Stimulated activated CD8-positive, alpha-beta memory T cell treated with anti-CD3 and anti-CD28 coated beads, Interleukin-15, amount 100 ng/mL, for 48 hours (primary cell): Measurements from ENCODE around the gene RAB1B.
"Not testable (repeated sequence)": the region's sequence is repeated elsewhere in the genome, so short reads cannot be mapped to it uniquely, and the experiment has no call there.

Source experiments
- DNase-seq, 2 donors: peaks; one replicate each; pipeline ENCODE4 v3.0.0-alpha.2; 2020; ENCODE audit warnings: low read depth in 2 of 2

The RAB1B gene

DNA sequence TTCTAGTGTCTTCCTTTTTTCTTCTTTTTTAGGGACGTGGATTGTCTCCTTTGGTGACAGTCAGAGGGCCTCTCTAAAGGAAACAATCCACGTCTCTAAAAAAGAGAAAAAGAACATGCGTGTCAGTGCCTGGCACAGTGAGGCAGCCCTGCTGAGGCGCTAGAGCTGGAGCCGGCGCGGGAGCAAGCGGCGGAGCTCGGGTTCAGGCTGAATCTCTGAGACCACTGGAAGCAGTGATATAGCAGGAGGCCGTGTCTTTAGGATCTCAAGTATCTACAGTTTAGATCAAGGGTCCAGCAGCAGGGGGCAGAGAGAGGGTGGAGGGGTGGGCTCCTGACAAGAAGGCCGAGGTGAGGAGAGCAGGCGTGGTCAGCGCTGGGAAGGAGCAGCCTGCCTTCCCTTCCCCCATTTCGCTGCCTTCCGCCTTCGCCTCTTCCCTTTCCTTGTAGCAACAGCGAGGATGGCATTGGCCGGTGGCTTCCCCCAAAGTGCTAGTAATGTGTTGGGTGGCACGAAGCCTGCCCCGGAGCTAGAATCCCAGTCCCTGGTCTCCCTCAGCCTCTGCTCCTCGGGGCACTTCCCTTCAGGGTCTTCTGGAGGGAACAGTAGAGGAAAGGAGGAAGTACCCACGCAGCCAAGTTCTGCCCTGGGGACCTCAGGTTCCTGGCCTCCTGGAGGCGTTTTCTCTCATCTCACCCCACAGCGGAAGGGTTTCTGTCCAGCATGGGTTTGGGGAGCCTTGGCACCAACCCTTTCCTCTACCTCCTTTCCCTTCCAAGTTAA, 28.2 kb upstream of the RAB1B start:
- no peak for DNase-seq

DNA sequence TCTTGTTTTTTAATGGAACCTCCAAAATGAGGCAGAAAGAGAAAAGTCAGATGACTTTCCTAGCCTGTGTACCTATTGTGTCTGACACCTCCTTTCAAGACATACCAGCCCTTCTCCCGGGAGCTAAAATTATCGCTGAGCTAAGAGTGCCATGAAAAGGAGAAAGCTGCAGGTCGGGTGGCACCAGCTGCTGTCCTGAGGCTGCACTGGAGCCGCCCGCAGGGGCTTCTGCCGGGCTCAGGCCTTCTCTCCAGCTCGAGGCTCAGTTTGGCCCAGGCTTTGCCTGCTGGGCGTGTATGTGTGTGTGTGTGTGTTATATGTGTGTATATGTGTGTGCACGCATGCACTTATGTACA, 27.7 kb upstream of the RAB1B start:
- no peak for DNase-seq

- no peak for DNase-seq
Measured at GRCh38 chr11:66242095-66242765, 26.2 kb upstream of the RAB1B start.

DNA sequence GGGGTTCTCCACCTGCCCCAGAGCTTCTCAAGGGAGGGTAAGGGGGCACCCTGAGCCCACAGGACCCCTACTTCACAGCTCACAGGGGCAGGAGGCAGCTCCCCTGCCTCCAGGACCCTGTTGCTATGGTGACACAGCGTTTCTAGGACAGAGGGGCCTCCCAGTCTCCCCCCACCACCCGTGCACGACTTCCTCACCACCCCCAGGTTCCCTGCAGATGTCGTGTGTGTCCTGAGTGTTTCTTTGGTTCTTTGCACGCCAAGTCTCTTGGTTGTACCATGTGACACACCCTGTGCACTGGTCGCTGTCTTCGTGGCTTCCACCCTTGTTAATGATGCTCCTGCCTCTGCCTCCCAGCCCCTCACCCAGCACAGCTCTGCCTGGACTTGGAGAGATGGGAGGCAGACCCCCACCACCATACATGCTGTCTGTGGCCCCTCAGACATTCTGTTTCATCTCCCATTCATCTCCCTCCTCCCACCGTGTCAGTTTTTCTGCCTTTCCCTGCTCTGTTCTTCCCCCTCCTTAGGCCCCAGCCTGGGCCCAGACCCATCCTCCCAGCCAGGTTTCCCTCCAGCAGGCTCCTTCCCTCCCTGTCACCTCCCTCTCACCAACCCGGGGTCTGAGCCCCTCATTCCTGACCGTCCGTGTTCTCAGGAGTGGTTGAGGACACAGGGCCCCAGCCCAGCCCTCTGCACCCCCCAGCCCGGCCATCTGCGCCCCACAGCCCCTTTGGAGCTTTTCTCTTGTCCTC, 24.5 kb upstream of the RAB1B start:
- no peak for DNase-seq

GRCh38 chr11:66247295-66247694, 21.1 kb upstream of the RAB1B start:
- no peak for DNase-seq

DNA sequence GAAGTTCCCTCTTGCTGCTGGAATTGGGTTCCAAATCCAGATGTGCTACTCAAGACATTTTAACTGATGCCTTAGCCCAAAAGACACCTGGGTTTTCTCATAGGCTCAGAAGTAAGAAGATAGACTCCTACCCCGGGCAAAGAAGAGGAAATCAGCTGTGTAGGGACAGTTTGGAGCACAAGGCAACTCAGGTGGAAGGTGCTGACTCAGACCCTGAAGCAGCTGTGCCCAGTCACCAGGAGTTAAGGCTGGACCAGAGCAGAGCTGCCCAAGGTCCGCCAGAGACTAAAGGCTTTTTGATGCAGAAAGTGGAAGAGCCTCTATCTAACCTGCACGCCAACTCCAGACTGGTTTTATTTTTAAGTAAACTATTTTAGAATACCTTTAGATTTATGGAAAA, 20.6 kb upstream of the RAB1B start:
- DNase-seq = no peak

- no peak for DNase-seq
Measured at GRCh38 chr11:66248903-66249302, 19.5 kb upstream of the RAB1B start.

GRCh38 chr11:66251809-66252208, 16.6 kb upstream of the RAB1B start:
- no peak for DNase-seq

DNA sequence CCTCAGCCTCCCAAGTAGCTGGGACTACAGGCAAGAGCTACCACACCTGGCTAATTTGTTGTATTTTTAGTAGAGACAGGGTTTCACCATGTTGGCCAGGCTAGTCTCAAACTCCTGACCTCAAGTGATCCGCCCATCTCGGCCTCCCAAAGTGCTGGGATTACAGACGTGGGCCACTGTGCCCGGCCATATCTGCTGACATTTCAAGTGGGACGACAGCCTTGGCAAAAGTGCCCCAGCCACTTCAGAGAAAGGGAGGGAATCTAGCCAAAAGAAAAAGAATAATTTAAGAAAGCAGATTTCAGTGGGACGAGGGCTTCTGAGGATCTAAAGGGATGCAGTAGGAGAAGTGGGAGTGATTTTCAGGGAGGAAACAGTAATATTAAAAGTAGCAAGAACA, 15.4 kb upstream of the RAB1B start:
- DNase-seq = not testable (repeated sequence)

- no peak for DNase-seq
Measured at GRCh38 chr11:66258473-66258893, 10.0 kb upstream of the RAB1B start.

- no peak for DNase-seq
Measured at GRCh38 chr11:66259225-66259624, 9.2 kb upstream of the RAB1B start.

GRCh38 chr11:66259956-66260355, 8.5 kb upstream of the RAB1B start:
- no peak for DNase-seq

- no peak for DNase-seq
Measured at GRCh38 chr11:66261578-66261977, 6.9 kb upstream of the RAB1B start.

DNA sequence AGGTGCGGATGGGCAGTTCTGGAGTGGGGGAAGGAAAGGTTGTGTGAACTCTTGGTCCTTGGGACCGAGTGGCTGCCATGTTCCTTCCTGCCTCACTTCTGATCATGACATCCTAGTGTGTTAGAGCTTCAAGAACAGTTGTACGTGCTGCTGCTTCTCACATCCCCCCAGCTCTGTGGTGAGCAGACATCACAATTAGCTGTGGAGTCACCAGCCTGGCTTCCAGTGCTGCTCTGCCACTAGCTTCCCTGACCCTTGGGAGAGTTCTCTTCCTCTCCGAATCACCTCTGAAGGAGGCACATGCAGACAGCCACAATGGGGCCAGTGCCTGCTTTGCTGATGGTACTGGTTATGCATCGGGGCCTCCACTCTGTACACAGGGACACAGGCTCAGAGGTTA, 6.2 kb upstream of the RAB1B start:
- DNase-seq = no peak

GRCh38 chr11:66262696-66263095, 5.7 kb upstream of the RAB1B start:
- no peak for DNase-seq

- DNase-seq = no peak
Measured at GRCh38 chr11:66263231-66263630, 5.2 kb upstream of the RAB1B start.

- no peak for DNase-seq
Measured at GRCh38 chr11:66263785-66264184, 4.7 kb upstream of the RAB1B start.

DNA sequence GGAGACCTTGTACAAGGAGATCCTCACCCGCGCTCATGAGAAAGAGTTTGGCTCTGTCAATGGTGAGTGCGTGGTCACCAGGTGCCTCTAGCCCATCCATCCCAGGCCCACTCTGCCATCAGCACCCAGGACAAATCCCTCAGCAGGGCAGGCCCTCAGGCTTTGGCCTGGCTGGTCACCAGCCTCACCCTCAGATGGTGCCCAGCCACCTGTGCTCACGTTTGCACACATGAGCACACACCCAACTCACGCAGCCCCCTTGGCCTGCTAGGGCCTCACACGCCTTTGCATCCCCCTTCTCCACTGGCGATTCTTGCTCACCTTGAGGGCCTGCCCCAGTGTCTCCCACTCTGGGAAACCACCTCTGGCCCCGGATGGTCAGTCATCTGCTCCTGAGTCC, 4.1 kb upstream of the RAB1B start:
- no peak for DNase-seq

DNA sequence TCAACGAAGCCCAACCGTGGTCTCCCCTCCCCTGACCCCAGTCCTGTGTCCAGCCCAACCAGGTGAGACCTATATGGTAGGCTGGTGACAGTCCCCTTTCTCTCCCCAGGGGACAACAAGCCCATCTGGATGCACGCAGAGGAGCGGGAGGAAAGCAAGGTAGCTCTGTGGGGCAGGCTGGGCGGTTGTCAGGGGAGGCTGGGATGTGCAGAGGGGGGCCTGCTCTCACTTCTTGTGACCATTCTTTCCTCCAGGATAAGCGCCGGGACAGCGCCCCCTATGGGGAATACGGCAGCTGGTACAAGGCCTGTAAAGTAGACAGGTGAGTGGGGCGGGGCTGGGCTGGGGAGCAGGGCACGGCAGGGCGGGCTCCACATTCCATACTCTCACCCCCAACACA, 3.5 kb upstream of the RAB1B start:
- no peak for DNase-seq

DNA sequence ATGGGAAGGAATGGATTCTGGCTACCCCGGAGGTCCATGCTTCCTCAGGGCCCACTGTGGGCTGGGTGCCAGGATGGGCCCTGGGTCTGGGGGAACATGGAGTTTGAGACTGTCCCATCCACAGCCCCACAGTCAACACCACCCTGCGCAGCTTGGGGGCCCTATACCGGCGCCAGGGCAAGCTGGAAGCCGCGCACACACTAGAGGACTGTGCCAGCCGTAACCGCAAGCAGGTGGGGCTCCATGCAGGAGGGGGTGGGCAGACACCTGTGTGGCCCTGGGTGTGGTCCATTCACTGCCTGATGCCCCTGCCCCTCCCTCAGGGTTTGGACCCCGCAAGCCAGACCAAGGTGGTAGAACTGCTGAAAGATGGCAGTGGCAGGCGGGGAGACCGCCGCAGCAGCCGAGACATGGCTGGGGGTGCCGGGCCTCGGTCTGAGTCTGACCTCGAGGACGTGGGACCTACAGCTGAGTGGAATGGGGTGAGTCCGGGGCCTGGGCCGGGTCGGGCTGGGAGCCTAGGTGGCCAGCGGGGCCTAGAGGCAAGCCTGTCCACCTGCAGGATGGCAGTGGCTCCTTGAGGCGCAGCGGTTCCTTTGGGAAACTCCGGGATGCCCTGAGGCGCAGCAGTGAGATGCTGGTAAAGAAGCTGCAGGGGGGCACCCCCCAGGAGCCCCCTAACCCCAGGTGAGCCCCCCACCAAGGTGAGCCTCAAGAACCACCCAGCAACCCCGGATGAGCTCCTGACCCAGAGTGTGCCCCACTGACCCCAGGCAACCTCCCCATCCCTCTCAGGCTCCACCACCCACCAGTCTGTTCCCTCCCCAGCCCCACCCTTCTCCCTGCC, 2.7 kb upstream of the RAB1B start:
- no peak for DNase-seq

DNA sequence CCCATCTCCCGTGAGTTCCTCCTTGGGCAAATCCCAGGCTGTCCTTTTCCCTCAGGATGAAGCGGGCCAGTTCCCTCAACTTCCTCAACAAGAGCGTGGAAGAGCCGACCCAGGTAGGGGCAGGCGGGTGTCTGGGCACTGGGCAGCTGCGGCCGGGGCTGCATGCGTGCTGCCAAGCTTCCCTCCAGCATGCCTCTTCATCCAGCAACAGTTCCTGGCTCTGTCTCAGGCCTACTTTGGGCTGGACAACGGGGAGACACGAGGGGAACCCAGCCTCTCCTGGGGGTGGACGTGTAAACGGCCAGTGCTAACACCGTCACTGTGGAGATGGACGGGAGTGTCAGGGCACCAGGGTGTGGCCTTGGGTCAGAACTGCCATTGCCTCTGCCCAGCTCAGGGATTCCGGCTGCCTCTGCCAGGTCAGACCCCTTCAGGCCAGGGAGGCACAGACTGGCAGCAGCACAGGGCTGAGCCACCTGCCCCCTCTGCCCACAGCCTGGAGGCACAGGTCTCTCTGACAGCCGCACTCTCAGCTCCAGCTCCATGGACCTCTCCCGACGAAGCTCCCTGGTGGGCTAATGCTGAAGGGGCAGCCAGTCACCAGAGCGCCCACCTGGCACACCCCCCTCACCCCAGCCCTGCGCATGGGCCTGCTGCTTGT, 1.9 kb upstream of the RAB1B start:
- no peak for DNase-seq

DNA sequence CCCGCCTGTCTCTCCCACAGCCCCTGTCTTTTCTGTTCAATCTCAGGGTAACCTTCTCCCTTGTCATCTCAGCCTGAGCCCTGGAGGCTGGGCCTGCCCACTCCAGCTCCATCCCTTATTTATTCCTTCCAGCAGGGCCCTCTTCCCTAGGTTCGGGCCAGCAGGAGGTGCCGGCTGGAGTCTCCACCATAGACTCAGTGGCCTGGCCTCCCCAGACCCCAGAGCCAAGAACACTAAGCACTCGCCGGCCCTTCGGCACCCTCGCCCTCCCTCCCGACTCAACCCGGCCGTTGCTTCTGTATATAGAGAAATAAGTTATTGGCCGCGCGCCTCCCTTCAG, 1.4 kb upstream of the RAB1B start:
- DNase-seq = no peak
